ENCODE results near the gene EFHD2.

DNA sequence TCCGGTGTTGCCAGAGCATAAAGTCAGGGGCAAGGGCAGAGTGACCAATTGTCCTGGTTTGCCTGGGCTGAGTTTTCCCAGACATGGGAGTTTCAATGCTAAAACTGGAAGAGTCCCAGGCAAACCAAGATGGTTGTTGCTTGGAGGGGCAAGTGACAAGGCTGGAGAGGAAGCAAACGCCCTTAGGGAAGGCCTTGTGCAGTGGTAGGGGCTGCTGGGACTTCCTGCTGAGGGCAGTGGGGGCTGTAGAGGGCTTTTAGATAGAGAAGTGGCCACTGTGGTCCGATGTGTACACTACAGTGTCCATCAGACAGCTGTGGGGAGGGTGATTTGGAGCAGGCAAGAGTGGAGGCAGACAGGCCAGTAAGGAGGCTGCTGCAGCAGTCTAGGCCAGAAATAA lies 39.9 kb downstream of the EFHD2 start:
- no peak for TF ChIP-seq MYC (IDR thresholded peaks at IDR 0.05; ENCODE audit: low read depth, low read length)
- no peak for TF ChIP-seq CTCF (IDR thresholded peaks at IDR 0.05; ENCODE audit: low read depth, low read length)
